ENCODE results near the gene LAMA2.

GRCh38 chr6:129175066-129175465 lies 292.1 kb downstream of the LAMA2 start:
- TF ChIP-seq POLR2A (IDR thresholded peaks at IDR 0.05; ENCODE audit: low read length) (no peak), GATA1 (IDR thresholded peaks at IDR 0.05; ENCODE audit: low read depth, low read length) (no peak)

All from erythroblast (primary cell).